Panc1 (cell line): ENCODE measurements around the gene SEH1L. TPM values are rescaled to one million over a fixed set of nuclear protein-coding genes. Genes with fewer than 3 reads are reported as not detected.

Experiments
- ATAC-seq: fragments of 200-7000 bp; cut with Tn5 transposase; 2 replicates; pipeline ENCODE4 v1.9.1; 2020; ENCODE audit warnings: mild to moderate bottlenecking, moderate library complexity
- BruUV-seq: library from RNA; stranded (reverse); fragments of 400-500 nt; replicated peaks from 2 replicates; lab custom pipeline; 2021; lab: Mats Ljungman, UMichigan
- CTCF ChIA-PET: fragments of 300-600 bp; sonication (Branson Sonifier 250); formaldehyde crosslinking; loops from one replicate; lab custom pipeline; 2022; ENCODE audit warnings: antibody characterized with exemption; lab: Charles Lee
- POLR2A ChIA-PET: fragments of 300-600 bp; sonication (Branson Sonifier 250); formaldehyde crosslinking; loops from one replicate; lab custom pipeline; 2022; ENCODE audit warnings: antibody characterized with exemption; lab: Charles Lee
- DNase-seq: peaks from one replicate; pipeline ENCODE4 v3.0.0-alpha.2; 2010; ENCODE audit warnings: low read depth, low spot score
- H3K27ac ChIP-seq: 2 replicates; pipeline ENCODE4 v1.5.1; 2011; ENCODE audit warnings: mild to moderate bottlenecking, low read length, inconsistent platforms
- H3K27me3 ChIP-seq: fragments of 200-500 bp; sonication (Bioruptor generic); 2 replicates; pipeline ENCODE4 v1.6.0; 2014; ENCODE audit warnings: low read length, inconsistent platforms; ENCODE audit not compliant: control insufficient read depth, insufficient read depth
- H3K36me3 ChIP-seq: fragments of 200-500 bp; sonication (Bioruptor generic); 2 replicates; pipeline ENCODE4 v1.5.1; 2014; ENCODE audit warnings: inconsistent platforms, mild to moderate bottlenecking, low read length, moderate library complexity; ENCODE audit not compliant: control insufficient read depth, insufficient read depth
- H3K4me1 ChIP-seq: 2 replicates; pipeline ENCODE4 v1.5.1; 2011; ENCODE audit warnings: inconsistent platforms, mild to moderate bottlenecking, low read length, moderate library complexity; ENCODE audit not compliant: control insufficient read depth, insufficient read depth
- H3K4me3 ChIP-seq, 2 experiments: 2 replicates each; pipeline ENCODE4 v1.5.1; 2011 to 2012; ENCODE audit warnings: low read depth in 2 of 2, low read length in 2 of 2, mild to moderate bottlenecking in 2 of 2, inconsistent platforms in 1 of 2, moderate library complexity in 1 of 2
- H3K9me3 ChIP-seq: fragments of 200-500 bp; sonication (Bioruptor generic); 2 replicates; pipeline ENCODE4 v1.5.1; 2014; ENCODE audit warnings: low read depth, mild to moderate bottlenecking, inconsistent platforms, low read length, moderate library complexity; ENCODE audit not compliant: control insufficient read depth, insufficient read depth
- CTCF ChIP-seq: fragments of 450-650 bp; IDR thresholded peaks from 2 replicates; pipeline ENCODE4 v1.5.1; 2017; ENCODE audit warnings: mild to moderate bottlenecking
- POLR2AphosphoS5 ChIP-seq: IDR thresholded peaks from 2 replicates; pipeline ENCODE4 v1.6.1; 2012; ENCODE audit warnings: mild to moderate bottlenecking, low read depth, low read length, moderate library complexity
- REST ChIP-seq, 2 experiments: IDR thresholded peaks; 2 replicates each; pipeline ENCODE4 v1.6.1; 2011 to 2012; ENCODE audit warnings: low read depth in 2 of 2, control low read depth in 1 of 2, low read length in 1 of 2, mild to moderate bottlenecking in 1 of 2, moderate library complexity in 1 of 2; ENCODE audit not compliant: insufficient read depth in 1 of 2
- SIN3A ChIP-seq: IDR thresholded peaks from 2 replicates; pipeline ENCODE4 v1.6.1; 2012; ENCODE audit warnings: low read depth, mild to moderate bottlenecking, low read length, moderate library complexity, borderline replicate concordance; ENCODE audit not compliant: insufficient read depth
- TCF7L2 ChIP-seq: IDR thresholded peaks from 2 replicates; pipeline ENCODE4 v1.6.1; 2011; ENCODE audit warnings: mild to moderate bottlenecking, low read depth, low read length, inconsistent platforms
- in situ Hi-C: cut with HindIII; loops from 2 replicates; pipeline ENCODE4 v1.10.0; 2016; ENCODE audit warnings: low sequenced_read_pairs, low pct_unique_long_range_greater_than_20kb
- intact Hi-C: fragments of 100-400 bp; cut with micrococcal nuclease; formaldehyde crosslinking; loops from one replicate; pipeline ENCODE4 v1.10.0; 2022; ENCODE audit not compliant: unreplicated experiment
- total RNA-seq: library from RNA; stranded (reverse); gene quantifications from one replicate; pipeline ENCODE4 v1.2.1, GENCODE V29; 2021; ENCODE audit not compliant: unreplicated experiment

Gene SEH1L
- total RNA-seq, 1 experiment from 2014 or later = 86.5 TPM

- H3K9me3 ChIP-seq = no peaks in the 10 kb centered on the region
- ChIA-PET CTCF (no interaction called here), POLR2A (no interaction called here)
- BruUV-seq = no TSS peak
- H3K4me3 ChIP-seq = no peak overlapping the region
- H3K27me3 ChIP-seq = no peaks in the 10 kb centered on the region
- no peaks in the 10 kb centered on the region for H3K4me1 ChIP-seq
- intact Hi-C loops (no loop called here), in situ Hi-C loops (no loop called here)
- H3K36me3 ChIP-seq = peaks cover 15% of the 10 kb centered on the region
- DNase-seq = no peak
- TF ChIP-seq TCF7L2 (no peak), CTCF (no peak)
- no peak overlapping the region for H3K27ac ChIP-seq
- ATAC-seq = no peak
Measured at GRCh38 chr18:13028869-13029268, 81.1 kb downstream of the SEH1L start.

- TF ChIP-seq POLR2AphosphoS5 (no peak), REST (IDR thresholded peaks at IDR 0.05; ENCODE audit: insufficient read depth in 1 of 2, low read depth in 2 of 2, low read length in 1 of 2) (no peak), CTCF (no peak), SIN3A (no peak), TCF7L2 (no peak)
- POLR2A ChIA-PET = interaction anchor here (0.5 kb wide), 1 partner anchor 29 kb away, joined by 3 read pairs; no protein-coding TSS in a partner anchor
- no peak for ATAC-seq
- Histone ChIP-seq H3K9me3 (no peaks in the 10 kb centered on the region), H3K36me3 (peaks cover 19% of the 10 kb centered on the region), H3K27me3 (no peaks in the 10 kb centered on the region), H3K4me1 (no peaks in the 10 kb centered on the region), H3K27ac (no peak overlapping the region), H3K4me3 (no peak overlapping the region)
- intact Hi-C loops = loop anchor here (10.0 kb wide), 1 partner anchor 83 kb away; no protein-coding TSS in a partner anchor
- in situ Hi-C loops = no loop called here
- CTCF ChIA-PET = no interaction called here
- no TSS peak for BruUV-seq
- no peak for DNase-seq
Measured at GRCh38 chr18:13032173-13032572, 84.4 kb downstream of the SEH1L start.
